PC-9 (cell line): ENCODE data around the gene RRAGA.
A peak's percentile ranks its signal among the peaks of the same experiment; 100 is the strongest.

Source experiments
- EZH2 ChIP-seq: fragments of 200-600 bp; sonication (generic); IDR thresholded peaks from 2 replicates; pipeline ENCODE4 v1.8.0; 2017; ENCODE audit warnings: antibody characterized with exemption, low read depth
- TF ChIP-seq, protein P1 (sequence below): fragments of 200-600 bp; sonication (generic); conservative IDR thresholded peaks from 2 replicates; pipeline ENCODE4 v1.6.1; 2017; ENCODE audit warnings: mixed run types, antibody characterized with exemption, mild to moderate bottlenecking, moderate library complexity

DNA sequence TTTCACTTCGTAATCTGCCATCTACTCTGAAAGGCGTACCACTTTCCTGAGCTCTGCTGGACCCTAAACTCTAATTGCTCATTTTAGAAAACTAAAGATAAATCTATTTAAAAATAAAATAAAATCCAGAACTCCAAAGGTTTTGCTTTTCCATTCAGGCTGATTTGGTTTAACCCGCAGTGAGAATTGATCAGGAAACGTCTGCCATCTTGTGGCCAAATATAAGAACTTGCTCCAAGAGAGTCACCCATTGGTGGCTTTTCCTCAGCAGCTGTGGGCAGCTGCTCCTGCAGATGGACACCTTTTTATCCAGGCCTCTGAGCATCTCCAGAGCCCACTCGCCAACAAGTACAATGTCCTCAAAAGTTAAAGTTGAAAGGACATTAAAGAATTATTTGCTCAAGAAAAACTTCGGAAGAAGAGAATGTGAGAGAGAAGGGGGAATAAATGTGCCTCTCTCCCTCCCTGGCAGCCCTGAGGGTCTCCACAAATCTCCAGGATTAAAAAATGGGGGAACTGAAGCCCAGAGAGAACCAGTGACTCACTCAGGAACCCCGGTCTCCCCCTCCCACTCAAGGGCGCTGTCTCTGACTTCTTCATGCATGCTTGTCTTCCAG is 20.3 kb upstream of the RRAGA start:
- TF ChIP-seq EZH2: no peak
- TF ChIP-seq, protein P1, sequence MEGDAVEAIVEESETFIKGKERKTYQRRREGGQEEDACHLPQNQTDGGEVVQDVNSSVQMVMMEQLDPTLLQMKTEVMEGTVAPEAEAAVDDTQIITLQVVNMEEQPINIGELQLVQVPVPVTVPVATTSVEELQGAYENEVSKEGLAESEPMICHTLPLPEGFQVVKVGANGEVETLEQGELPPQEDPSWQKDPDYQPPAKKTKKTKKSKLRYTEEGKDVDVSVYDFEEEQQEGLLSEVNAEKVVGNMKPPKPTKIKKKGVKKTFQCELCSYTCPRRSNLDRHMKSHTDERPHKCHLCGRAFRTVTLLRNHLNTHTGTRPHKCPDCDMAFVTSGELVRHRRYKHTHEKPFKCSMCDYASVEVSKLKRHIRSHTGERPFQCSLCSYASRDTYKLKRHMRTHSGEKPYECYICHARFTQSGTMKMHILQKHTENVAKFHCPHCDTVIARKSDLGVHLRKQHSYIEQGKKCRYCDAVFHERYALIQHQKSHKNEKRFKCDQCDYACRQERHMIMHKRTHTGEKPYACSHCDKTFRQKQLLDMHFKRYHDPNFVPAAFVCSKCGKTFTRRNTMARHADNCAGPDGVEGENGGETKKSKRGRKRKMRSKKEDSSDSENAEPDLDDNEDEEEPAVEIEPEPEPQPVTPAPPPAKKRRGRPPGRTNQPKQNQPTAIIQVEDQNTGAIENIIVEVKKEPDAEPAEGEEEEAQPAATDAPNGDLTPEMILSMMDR: peak; percentile 76
